GM21447 (cell line): Measurements from ENCODE around the gene CCDC149.

ENCODE experiments used
- ATAC-seq: cut with Tn5 transposase; IDR thresholded peaks from one replicate; pipeline ENCODE4 v1.9.1; 2021; ENCODE audit not compliant: unreplicated experiment

CCDC149 gene

GRCh38 chr4:24912252-24913118 is at the start of gene CCDC149:
Gene CCDC149, minus strand, starts transcription at chr4:24913042. Its CDS starts 178 bp downstream, at chr4:24912864.
- ATAC-seq: no peak

GRCh38 chr4:24957886-24958285 is 45.0 kb upstream of the CCDC149 start:
- no peak for ATAC-seq

- no peak for ATAC-seq
Observed at GRCh38 chr4:24956763-24957162, 43.9 kb upstream of the CCDC149 start.

- ATAC-seq: no peak
Observed at GRCh38 chr4:24956091-24956490, 43.2 kb upstream of the CCDC149 start.

- ATAC-seq: no peak
Observed at GRCh38 chr4:24952667-24953066, 39.8 kb upstream of the CCDC149 start.

GRCh38 chr4:24949970-24950369 is 37.1 kb upstream of the CCDC149 start:
- ATAC-seq: no peak

- no peak for ATAC-seq
Observed at GRCh38 chr4:24937917-24938281, 25.1 kb upstream of the CCDC149 start.

- no peak for ATAC-seq
Observed at GRCh38 chr4:24937176-24937916, 24.5 kb upstream of the CCDC149 start.

- no peak for ATAC-seq
Observed at GRCh38 chr4:24935856-24936255, 23.0 kb upstream of the CCDC149 start.

GRCh38 chr4:24934311-24934710 is 21.5 kb upstream of the CCDC149 start:
- ATAC-seq: no peak

GRCh38 chr4:24933684-24934275 is 20.9 kb upstream of the CCDC149 start:
- no peak for ATAC-seq

- ATAC-seq: no peak
Observed at GRCh38 chr4:24932515-24933225, 19.8 kb upstream of the CCDC149 start.

GRCh38 chr4:24930151-24930550 is 17.3 kb upstream of the CCDC149 start:
- ATAC-seq: no peak

- no peak for ATAC-seq
Observed at GRCh38 chr4:24928708-24929107, 15.9 kb upstream of the CCDC149 start.

GRCh38 chr4:24927049-24927448 is 14.2 kb upstream of the CCDC149 start:
- no peak for ATAC-seq

- ATAC-seq: no peak
Observed at GRCh38 chr4:24924309-24924781, 11.5 kb upstream of the CCDC149 start.

GRCh38 chr4:24923550-24923949 is 10.7 kb upstream of the CCDC149 start:
- ATAC-seq: no peak

GRCh38 chr4:24923002-24923401 is 10.2 kb upstream of the CCDC149 start:
- no peak for ATAC-seq

- no peak for ATAC-seq
Observed at GRCh38 chr4:24922416-24922815, 9.6 kb upstream of the CCDC149 start.

- no peak for ATAC-seq
Observed at GRCh38 chr4:24921491-24921890, 8.6 kb upstream of the CCDC149 start.

- no peak for ATAC-seq
Observed at GRCh38 chr4:24920008-24920407, 7.2 kb upstream of the CCDC149 start.
